WERI-Rb-1 (cell line): Measurements from ENCODE around the gene STUM.
"Not testable (repeated sequence)": the region's sequence is repeated elsewhere in the genome, so short reads cannot be mapped to it uniquely, and the experiment has no call there.

Experiments used
- DNase-seq: peaks from one replicate; pipeline ENCODE4 v3.0.0-alpha.2; 2020
- H3K27ac ChIP-seq: fragments of 250-450 bp; sonication (Bioruptor Pico); 2 replicates; pipeline ENCODE4 v1.5.1; 2020; ENCODE audit warnings: mild to moderate bottlenecking, moderate library complexity
- H3K27me3 ChIP-seq: fragments of 250-450 bp; sonication (Bioruptor Pico); 2 replicates; pipeline ENCODE4 v1.5.1; 2021; ENCODE audit warnings: mild to moderate bottlenecking, low read depth, moderate library complexity; ENCODE audit not compliant: insufficient read depth, severe bottlenecking
- H3K36me3 ChIP-seq: fragments of 250-450 bp; sonication (Bioruptor Pico); 2 replicates; pipeline ENCODE4 v1.5.1; 2020; ENCODE audit warnings: mild to moderate bottlenecking, moderate library complexity
- H3K4me3 ChIP-seq: 2 replicates; pipeline ENCODE4 v1.5.1; 2011; ENCODE audit warnings: low read depth, mild to moderate bottlenecking, control low read depth, low read length
- H3K9me3 ChIP-seq: fragments of 250-450 bp; sonication (Bioruptor Pico); 2 replicates; pipeline ENCODE4 v1.5.1; 2021; ENCODE audit warnings: mild to moderate bottlenecking, moderate library complexity; ENCODE audit not compliant: severe bottlenecking
- CTCF ChIP-seq: IDR thresholded peaks from 2 replicates; pipeline ENCODE4 v1.5.1; 2011; ENCODE audit warnings: low read depth, mild to moderate bottlenecking, control low read depth, inconsistent platforms, low read length

STUM gene

GRCh38 chr1:226590614-226591013, 42.0 kb downstream of the STUM start:
- Histone ChIP-seq H3K27me3 (no peaks in the 10 kb centered on the region), H3K27ac (no peak overlapping the region), H3K36me3 (no peaks in the 10 kb centered on the region), H3K9me3 (no peaks in the 10 kb centered on the region), H3K4me3 (no peak overlapping the region)
- DNase-seq, result peak; percentile 59
- TF ChIP-seq CTCF, result no peak

- Histone ChIP-seq H3K27me3 (no peaks in the 10 kb centered on the region), H3K4me3 (no peak overlapping the region), H3K36me3 (no peaks in the 10 kb centered on the region), H3K9me3 (no peaks in the 10 kb centered on the region), H3K27ac (no peak overlapping the region)
- no peak for TF ChIP-seq CTCF
- no peak for DNase-seq
Measured at GRCh38 chr1:226593541-226593940, 45.0 kb downstream of the STUM start.

GRCh38 chr1:226596531-226597165, 48.1 kb downstream of the STUM start:
- Histone ChIP-seq H3K9me3 (no peaks in the 10 kb centered on the region), H3K27ac (no peak overlapping the region), H3K27me3 (no peaks in the 10 kb centered on the region), H3K36me3 (no peaks in the 10 kb centered on the region), H3K4me3 (no peak overlapping the region)
- no peak for TF ChIP-seq CTCF
- no peak for DNase-seq

GRCh38 chr1:226597616-226598454, 49.3 kb downstream of the STUM start:
- no peak overlapping the region for H3K4me3 ChIP-seq
- DNase-seq, result no peak
- TF ChIP-seq CTCF, result no peak
- H3K9me3 ChIP-seq, result no peaks in the 10 kb centered on the region
- H3K27ac ChIP-seq, result no peak overlapping the region
- no peaks in the 10 kb centered on the region for H3K27me3 ChIP-seq
- H3K36me3 ChIP-seq, result no peaks in the 10 kb centered on the region

- H3K36me3 ChIP-seq, result no peaks in the 10 kb centered on the region
- no peaks in the 10 kb centered on the region for H3K9me3 ChIP-seq
- H3K27me3 ChIP-seq, result no peaks in the 10 kb centered on the region
- DNase-seq, result no peak
- no peak for TF ChIP-seq CTCF
- H3K4me3 ChIP-seq, result no peak overlapping the region
- H3K27ac ChIP-seq, result no peak overlapping the region
Measured at GRCh38 chr1:226598455-226598849, 49.9 kb downstream of the STUM start.

GRCh38 chr1:226598955-226599354, 50.4 kb downstream of the STUM start:
- not testable (repeated sequence) for H3K9me3 ChIP-seq, H3K4me3 ChIP-seq, H3K27me3 ChIP-seq, DNase-seq, H3K36me3 ChIP-seq, H3K27ac ChIP-seq
